ENCODE results near the gene THSD7B.
"Not testable (repeated sequence)": the region's sequence is repeated elsewhere in the genome, so short reads cannot be mapped to it uniquely, and the experiment has no call there.

THSD7B gene

GRCh38 chr2:137655814-137656213, 890.5 kb downstream of the THSD7B start:
- in situ Hi-C loops (cut with MboI; ENCODE audit: low sequenced_read_pairs): no loop called here

- in situ Hi-C loops (cut with MboI; ENCODE audit: low sequenced_read_pairs): no loop called here
Measured at GRCh38 chr2:137658433-137658832, 893.1 kb downstream of the THSD7B start.

- in situ Hi-C loops (cut with MboI; ENCODE audit: low sequenced_read_pairs): no loop called here
Measured at GRCh38 chr2:137659616-137660015, 894.3 kb downstream of the THSD7B start.

DNA sequence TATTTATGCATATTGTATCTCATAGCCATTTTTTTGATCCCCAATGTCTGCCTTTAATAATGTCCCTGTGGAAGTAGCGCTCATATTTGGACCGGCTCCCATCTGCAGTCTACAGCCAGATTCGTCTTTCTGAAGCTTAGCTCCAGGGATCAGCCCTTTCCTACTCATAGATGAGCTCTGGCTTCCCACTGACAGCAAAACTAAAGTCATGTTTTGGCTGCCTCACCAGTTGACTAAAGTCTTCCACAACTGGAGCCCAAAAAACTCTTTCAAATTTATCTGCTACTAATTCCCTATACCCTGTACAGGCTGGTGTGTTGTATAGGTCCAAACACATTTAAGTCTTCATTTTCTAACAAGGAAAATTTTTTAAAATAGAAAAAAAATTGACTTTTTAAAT, 904.8 kb downstream of the THSD7B start:
- in situ Hi-C loops (cut with MboI; ENCODE audit: low sequenced_read_pairs): no loop called here

- in situ Hi-C loops (cut with MboI; ENCODE audit: low sequenced_read_pairs): no loop called here
Measured at GRCh38 chr2:137672989-137673552, 907.7 kb downstream of the THSD7B start.

DNA sequence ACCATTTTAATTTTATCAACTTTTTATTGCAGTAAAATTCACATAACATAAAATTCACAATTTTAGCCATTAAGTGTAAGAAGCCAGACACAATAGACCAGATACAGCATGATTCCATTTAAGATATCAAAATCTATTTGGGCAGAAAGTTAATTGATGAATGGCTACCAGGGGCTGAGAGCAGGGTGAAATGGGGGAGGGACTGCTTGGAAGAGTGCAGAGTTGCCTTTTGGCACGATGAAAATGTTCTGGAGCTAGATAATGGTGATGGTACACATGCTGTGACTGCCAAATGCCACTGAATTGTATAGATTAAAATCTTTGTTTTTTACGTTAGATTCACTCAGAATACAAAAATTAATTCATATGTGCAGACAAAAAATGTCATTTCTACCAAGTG, 909.6 kb downstream of the THSD7B start:
- in situ Hi-C loops (cut with MboI; ENCODE audit: low sequenced_read_pairs): no loop called here

- in situ Hi-C loops (cut with MboI; ENCODE audit: low sequenced_read_pairs): no loop called here
Measured at GRCh38 chr2:137675584-137676327, 910.4 kb downstream of the THSD7B start.

DNA sequence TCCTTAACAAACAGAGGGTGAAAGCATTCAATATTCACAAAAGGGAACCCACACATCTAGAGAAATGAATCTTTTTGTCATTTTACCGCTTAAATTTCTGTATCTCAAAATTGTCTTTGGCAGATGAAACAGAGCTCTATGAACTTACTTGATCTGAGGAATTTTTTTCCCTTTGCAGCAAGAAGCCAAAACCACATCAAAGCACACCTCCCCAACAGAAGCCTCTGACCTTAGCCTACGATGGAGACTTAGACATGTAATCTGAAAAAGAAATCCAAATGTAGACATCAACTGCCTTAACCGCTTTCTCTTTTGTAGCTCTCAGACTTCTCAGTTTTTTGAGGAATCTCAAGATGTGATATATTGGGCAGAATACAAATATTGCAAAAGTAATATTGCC, 911.0 kb downstream of the THSD7B start:
- in situ Hi-C loops (cut with MboI; ENCODE audit: low sequenced_read_pairs): no loop called here

DNA sequence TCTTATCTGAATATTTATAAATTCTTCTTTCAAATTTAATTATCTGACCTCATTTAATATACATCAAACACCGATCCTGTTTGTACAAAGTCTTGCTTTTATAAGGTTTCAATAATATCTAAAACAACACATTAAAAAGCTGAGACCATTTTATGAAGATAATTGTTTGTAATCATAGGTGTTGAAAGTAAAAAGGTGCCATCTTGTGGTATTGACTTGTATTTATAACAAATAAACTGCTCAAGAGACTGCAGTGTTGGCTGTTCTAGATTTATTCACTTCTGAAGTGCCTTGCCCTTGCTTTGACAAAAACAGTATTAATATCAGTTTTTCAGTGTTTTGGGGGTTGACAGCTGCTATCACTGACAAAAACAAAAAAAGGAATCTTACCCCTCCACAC, 912.1 kb downstream of the THSD7B start:
- in situ Hi-C loops (cut with MboI; ENCODE audit: low sequenced_read_pairs): no loop called here

- in situ Hi-C loops (cut with MboI; ENCODE audit: low sequenced_read_pairs): no loop called here
Measured at GRCh38 chr2:137689549-137689948, 924.2 kb downstream of the THSD7B start.

- in situ Hi-C loops (cut with MboI; ENCODE audit: low sequenced_read_pairs): no loop called here
Measured at GRCh38 chr2:137693534-137693933, 928.2 kb downstream of the THSD7B start.

DNA sequence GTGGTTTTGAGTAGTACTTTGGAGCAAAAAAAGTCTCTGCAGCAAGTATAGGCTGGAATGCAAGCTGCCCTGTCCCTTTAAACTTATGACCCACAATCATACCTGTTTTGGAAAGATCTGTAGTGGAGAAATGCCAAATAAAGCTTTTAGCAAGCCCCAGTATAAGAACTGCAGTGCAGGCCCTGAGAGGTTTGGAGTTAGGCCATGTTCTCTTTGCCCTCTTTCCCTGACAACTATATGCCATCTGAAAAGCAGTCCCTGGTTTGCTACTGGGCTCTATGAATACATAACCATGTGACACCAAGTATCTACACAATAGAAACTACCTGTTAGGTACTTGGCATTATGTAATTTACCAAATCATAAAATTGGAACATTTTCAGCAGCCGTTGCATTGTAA, 931.6 kb downstream of the THSD7B start:
- in situ Hi-C loops (cut with MboI; ENCODE audit: low sequenced_read_pairs): no loop called here

DNA sequence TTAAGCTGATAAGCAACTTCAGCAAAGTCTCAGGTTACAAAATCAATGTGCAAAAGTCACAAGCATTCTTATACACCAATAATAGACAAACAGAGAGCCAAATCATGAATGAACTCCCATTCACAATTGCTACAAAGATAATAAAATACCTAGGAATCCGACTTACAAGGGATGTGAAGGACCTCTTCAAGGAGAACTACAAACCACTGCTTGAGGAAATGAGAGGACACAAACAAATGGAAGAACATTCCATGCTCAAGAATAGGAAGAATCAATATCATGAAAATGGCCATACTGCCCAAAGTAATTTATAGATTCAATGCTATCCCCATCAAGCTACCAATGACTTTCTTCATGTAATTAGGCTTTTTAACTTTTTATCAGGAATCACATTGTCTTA, 934.9 kb downstream of the THSD7B start:
- in situ Hi-C loops (cut with MboI; ENCODE audit: low sequenced_read_pairs): not testable (repeated sequence)

DNA sequence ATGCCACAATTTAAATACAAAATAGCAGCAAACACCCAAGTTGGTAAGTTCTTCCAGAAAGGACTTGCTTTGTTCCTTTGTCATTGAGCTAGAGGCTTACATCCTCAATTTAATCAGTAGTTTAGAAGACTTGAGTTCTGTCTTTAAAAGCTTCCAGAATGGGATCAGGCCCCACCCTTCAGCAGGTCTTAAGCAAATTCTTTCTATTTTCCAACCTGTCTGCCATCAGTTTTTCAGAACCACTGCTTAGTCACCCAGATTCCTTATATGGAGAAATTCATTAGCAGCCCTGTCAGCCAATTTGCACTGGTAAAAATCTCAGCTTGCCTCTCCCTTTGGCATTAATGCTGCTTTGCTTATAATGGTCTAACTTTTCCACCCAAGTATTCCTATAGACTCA, 935.3 kb downstream of the THSD7B start:
- in situ Hi-C loops (cut with MboI; ENCODE audit: low sequenced_read_pairs): no loop called here

DNA sequence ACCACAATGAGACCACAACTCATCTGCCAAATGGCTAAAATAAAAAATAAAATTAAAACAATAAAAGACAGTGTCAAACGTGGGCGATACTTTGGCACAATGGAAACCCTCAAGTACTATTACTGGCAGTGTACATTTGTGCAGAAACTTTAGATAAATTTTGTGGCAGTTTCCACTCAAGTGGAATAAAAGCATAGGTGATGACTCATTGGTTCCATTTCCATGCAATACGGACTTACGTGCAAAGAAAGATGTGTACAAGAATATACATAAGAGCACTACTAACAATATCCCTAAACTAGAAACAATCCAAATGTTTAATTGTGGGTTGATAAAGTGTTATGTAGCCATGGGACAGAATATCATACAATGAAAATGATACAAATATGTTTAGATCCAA, 940.0 kb downstream of the THSD7B start:
- in situ Hi-C loops (cut with MboI; ENCODE audit: low sequenced_read_pairs): no loop called here

GRCh38 chr2:137706786-137707613, 941.7 kb downstream of the THSD7B start:
- in situ Hi-C loops (cut with MboI; ENCODE audit: low sequenced_read_pairs): no loop called here

- in situ Hi-C loops (cut with MboI; ENCODE audit: low sequenced_read_pairs): no loop called here
Measured at GRCh38 chr2:137708311-137708710, 943.0 kb downstream of the THSD7B start.

DNA sequence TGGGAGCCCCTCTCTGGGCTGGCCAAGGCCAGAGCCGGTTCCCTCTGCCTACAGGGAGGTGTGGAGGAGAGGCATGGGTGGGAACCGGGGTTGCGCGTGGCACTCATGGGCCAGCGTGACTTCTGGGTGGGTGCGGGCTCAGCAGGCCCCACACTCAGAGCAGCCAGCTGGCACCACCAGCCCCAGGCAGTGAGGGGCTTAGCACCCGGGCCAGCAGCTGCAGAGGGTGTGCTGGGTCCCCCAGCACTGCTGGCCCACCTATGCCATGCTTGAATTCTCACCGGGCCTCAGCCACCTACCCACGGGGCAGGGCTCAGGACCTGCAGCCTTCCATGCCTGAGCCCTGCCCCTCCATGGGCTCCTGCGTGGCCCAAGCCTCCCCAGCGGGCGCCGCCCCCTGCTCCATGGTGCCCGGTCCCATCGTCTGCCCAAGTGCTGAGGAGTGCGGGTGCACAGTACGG, 950.4 kb downstream of the THSD7B start:
- in situ Hi-C loops (cut with MboI; ENCODE audit: low sequenced_read_pairs): no loop called here

DNA sequence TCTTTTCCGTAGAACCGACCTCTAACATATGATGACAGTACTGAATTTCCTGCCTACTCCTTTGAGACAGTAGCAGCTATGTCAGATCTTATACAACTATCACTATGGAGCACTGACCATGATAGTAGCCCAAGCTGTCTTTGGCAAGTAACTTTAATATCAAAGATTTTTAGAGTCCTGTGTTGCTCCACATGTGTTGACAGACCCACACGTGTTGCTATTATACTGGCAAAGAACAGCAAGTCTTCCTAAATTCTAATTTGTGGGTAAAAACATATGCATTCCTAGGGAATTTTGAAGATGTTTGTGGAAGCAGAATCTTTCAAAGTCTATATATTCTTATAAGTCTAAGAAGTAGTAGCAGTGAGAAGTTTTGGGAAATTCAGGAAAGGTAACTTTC, 953.4 kb downstream of the THSD7B start:
- in situ Hi-C loops (cut with MboI; ENCODE audit: low sequenced_read_pairs): no loop called here

DNA sequence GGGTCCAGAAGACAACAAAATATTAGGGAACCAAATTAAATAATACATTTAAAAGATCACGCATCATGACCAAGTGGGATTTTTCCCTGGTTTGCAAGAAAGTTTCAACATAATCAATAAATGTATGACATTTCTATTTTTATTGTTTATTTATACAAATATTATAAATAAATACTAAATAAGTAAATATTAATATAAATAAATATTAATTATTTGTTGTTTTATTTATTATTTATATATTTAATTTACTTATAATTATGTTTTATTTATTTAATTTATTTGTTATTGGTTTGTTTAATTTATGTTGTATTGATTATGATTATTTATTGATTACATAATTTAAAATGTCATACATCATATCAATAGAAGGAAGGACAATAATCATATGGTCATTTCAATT, 956.4 kb downstream of the THSD7B start:
- in situ Hi-C loops (cut with MboI; ENCODE audit: low sequenced_read_pairs): no loop called here

GRCh38 chr2:137724912-137725311, 959.6 kb downstream of the THSD7B start:
- in situ Hi-C loops (cut with MboI; ENCODE audit: low sequenced_read_pairs): no loop called here
